22Rv1 (cell line): Measurements from ENCODE around the gene TRPV3.
"Not testable (repeated sequence)": the region's sequence is repeated elsewhere in the genome, so short reads cannot be mapped to it uniquely, and the experiment has no call there.

Experiments used
- H3K27ac ChIP-seq: fragments of 450-650 bp; 2 replicates; pipeline ENCODE4 v1.5.1; 2017
- ZFX ChIP-seq: fragments of 450-650 bp; IDR thresholded peaks from 2 replicates; pipeline ENCODE4 v1.6.1; 2017; ENCODE audit warnings: antibody characterized with exemption, borderline replicate concordance
- TF ChIP-seq, protein P1 (sequence below): fragments of 450-650 bp; IDR thresholded peaks from 2 replicates; pipeline ENCODE4 v1.5.1; 2017; ENCODE audit warnings: mild to moderate bottlenecking

Gene TRPV3

DNA sequence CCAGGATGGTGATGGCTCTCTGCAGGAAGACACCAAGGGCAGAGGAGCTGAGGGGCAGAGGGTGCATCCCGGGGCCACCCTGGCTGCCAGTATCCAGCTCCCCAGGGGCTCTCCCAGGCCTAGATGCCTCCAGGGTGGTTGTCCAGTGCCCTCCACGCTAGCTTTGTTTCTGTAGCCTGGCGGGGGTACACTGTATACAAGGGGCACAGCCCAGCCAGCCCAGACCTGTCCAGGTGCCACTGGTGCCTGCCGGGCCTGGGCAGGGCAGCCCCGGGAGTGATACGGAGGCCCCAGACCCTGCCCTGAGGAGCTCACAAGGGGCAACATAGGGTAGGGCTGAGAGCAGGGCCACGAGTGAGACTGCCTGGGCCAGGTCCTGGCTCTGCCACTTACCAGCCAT is 14.6 kb upstream of the TRPV3 start:
- TF ChIP-seq ZFX: no peak
- H3K27ac ChIP-seq: no peak overlapping the region

DNA sequence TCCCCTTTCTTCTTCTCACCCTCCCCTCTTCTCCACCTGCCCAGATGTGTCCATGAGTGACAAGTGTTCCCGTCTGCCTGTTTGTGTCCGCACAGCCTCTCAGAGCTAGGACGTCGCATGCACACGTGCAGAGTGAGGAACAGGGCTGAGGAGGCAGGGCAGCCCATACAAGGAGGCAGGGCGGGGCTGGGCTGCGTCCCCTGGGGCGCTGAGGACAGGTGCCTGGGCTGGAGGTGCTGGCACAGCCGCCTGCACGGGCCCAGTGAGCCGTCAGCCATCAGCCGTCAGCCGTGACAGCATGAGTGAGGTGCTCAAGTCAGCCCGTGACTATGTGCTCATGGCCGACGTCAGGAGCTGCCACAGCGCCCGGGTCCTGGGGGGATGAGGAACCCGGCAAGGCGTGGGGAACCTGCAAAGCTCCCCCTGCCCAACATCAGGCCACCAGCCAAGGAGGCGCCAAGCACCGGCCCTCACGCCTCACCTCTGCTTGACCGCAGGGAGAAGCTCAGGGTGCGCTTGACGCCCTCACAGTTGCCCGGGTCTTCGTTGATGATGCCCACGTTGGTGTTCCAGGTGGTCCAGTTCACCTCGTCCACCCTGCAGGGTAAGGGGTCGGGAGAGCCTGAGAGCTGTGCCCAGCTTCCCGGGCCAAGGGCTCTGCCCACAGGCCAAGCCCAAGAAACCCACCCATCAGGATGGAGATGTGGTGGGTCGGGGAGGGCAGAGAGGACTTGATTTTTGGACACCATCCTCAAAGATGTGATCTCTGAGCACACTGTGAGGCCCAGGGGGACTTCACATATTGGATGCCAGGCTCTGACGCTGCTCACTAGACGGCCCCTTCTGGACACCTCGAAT is 13.7 kb upstream of the TRPV3 start:
- no peak overlapping the region for H3K27ac ChIP-seq
- no peak for TF ChIP-seq ZFX
- TF ChIP-seq, protein P1, sequence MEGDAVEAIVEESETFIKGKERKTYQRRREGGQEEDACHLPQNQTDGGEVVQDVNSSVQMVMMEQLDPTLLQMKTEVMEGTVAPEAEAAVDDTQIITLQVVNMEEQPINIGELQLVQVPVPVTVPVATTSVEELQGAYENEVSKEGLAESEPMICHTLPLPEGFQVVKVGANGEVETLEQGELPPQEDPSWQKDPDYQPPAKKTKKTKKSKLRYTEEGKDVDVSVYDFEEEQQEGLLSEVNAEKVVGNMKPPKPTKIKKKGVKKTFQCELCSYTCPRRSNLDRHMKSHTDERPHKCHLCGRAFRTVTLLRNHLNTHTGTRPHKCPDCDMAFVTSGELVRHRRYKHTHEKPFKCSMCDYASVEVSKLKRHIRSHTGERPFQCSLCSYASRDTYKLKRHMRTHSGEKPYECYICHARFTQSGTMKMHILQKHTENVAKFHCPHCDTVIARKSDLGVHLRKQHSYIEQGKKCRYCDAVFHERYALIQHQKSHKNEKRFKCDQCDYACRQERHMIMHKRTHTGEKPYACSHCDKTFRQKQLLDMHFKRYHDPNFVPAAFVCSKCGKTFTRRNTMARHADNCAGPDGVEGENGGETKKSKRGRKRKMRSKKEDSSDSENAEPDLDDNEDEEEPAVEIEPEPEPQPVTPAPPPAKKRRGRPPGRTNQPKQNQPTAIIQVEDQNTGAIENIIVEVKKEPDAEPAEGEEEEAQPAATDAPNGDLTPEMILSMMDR: no peak

DNA sequence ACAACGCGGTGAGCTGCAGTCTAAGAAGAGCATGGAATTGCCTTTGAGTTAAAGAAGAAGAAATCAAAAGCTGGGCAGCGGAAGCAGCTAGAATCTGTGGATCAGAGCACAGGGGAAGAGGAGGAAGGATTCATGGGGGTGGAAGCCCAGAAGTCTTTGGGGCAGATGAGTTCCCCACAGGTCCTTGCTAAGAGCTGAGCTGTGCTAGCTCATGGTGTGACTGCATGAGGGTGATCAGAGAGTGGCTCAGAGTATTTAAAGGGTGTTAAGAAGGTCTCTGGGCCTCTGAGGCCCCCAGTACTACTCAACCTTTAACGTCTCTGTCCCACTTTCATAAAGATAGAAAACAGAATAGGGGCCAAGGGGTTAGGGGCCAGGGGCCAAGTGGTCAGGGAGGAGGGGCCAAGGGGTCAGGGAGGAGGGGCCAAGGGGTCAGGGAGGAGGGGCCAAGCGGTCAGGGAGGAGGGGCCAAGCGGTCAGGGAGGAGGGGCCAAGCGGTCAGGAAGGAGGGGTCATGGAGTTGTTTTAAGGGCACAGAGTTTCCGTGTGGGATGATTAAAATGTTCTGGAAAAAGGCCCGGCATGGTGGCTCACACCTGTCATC is 12.0 kb upstream of the TRPV3 start:
- TF ChIP-seq ZFX: no peak
- TF ChIP-seq, protein P1: no peak
- H3K27ac ChIP-seq: no peak overlapping the region

DNA sequence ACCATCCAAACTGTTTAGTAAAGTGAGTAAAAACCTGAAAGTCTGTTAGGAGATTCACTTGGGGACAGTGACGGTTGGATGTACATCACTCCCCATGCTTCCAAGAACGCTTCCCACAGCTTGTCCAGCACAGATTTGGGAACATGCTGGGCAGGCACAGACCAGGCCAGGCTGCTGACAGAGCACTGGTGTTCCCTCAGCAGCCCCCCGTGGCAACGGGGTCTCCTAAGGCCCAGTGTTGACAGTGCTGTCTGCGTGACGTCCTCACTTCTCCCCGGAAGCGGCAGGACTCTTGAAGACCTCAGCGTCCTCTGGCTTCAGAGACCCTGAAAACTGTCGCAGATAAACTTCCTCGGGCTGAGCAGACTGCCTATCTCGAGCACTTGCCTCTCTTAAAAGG is 8.9 kb upstream of the TRPV3 start:
- TF ChIP-seq, protein P1: no peak
- TF ChIP-seq ZFX: no peak
- H3K27ac ChIP-seq: no peak overlapping the region

DNA sequence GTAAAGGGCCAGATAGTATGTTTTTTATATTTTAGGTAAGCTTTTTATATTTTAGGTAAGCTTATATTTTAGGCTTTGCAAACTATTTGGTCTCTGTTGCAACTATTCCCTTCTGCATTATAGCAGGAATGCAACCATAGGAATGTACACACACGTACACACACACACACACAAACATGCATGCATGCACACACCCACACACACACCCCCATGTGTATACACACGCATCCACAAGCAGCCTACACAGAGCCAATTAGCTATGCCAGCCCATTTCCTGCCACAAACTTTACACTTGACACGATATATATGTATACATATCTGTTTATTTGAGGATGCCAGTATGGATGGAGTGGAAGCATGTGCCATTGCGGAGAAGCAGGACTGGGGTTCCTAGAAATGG is 7.5 kb upstream of the TRPV3 start:
- TF ChIP-seq, protein P1: no peak
- no peak for TF ChIP-seq ZFX
- no peak overlapping the region for H3K27ac ChIP-seq

DNA sequence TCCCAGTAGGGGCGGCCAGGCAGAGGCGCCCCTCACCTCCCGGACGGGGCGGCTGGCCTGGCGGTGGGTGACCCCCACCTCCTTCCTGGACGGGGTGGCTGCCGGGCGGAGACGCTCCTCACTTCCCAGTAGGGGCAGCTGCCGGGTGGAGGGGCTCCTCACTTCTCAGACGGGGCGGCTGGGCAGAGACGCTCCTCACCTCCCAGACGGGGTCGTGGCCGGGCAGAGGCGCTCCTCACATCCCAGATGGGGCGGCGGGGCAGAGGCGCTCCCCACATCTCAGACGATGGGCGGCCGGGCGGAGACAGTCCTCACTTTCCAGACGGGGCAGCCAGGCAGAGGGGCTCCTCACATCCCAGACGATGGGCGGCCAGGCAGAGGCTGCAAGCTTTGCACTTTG is 6.6 kb upstream of the TRPV3 start:
- H3K27ac ChIP-seq: not testable (repeated sequence)

DNA sequence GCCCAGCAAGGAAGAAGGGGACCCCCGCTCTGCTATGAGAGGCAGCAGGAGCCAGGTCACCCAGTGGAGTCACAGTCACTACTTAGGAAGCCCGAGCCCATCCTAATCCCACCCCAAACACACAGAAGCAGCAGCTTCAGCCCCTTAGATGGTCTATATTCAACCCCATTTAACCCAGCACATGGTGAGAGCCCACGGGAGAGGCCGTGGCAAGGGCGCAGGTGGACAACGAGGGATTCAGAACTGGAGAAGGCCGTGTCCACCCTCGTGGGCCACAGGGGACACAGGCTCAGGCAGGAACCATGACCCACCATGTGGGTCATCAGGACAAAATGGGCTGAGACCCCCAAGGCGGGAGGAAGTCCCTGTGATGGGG is 1.6 kb upstream of the TRPV3 start:
- H3K27ac ChIP-seq: no peak overlapping the region
- TF ChIP-seq, protein P1: no peak
- TF ChIP-seq ZFX: no peak

DNA sequence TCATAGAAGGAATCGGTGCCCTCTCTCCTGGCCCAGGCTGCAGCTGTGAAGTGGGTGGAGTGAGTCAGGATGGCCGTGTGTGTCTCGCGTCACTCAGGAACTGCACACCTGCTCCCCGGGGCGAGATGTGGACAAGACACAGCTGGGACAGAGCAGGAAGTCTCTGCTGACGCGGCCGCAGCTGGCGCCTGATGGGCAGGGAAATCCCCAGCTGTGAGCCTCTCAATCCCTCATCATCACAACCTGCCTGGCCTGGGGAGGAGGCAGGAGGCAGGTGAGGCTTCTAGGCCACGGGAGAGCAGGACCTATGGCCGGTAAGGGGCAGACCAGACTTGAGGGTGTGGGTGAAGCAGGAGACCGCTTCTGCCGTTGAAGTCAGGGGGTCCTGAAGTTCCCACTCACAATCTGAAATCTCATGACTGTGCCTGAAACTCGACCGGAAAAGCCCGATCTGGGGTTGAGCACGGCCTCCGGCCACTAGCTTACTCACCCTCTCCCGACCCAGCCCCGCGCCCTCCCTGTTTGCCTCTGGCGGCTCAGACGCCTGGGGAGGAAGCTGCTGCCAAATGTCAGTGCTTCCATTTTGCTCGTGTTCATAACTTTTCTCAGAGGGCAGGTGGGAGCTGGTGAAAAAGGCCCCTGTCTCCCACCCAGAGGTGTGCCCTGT is 1.1 kb upstream of the TRPV3 start:
- no peak overlapping the region for H3K27ac ChIP-seq

More for the DNA sequence above, 1.1 kb upstream of the TRPV3 start:
- TF ChIP-seq, protein P1: no peak
